ENCODE results near the gene CPS1.

CPS1 gene

DNA sequence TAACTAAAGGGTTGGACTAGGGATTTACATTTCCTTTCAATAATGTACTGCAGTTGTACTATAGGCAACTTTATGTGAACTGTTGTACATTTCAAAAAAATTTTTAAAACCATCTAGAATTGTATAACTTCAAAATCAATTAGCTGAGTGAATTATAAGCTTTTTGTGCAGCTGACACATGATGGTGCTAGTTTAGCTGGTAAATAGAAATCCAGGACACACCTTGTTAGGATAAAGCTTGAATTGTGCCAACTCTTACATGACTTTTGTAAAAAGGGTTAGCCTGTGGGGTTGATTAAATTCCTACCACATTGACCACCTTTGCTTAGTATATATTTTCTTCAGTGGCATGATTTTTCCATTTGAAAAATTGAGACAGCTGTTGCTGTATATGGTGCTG, 104.4 kb downstream of the CPS1 start:
- Mint-ChIP-seq H3K27me3 (no peaks in the 10 kb centered on the region), H3K36me3 (ENCODE audit: low read depth) (no peaks in the 10 kb centered on the region), H3K4me3 (no peak overlapping the region), H3K9me3 (peaks cover 8% of the 10 kb centered on the region), H3K4me1 (ENCODE audit: low read depth) (no peaks in the 10 kb centered on the region), H3K27ac (no peak overlapping the region)
- DNase-seq: no peak

- Mint-ChIP-seq H3K4me1 (ENCODE audit: low read depth) (no peaks in the 10 kb centered on the region), H3K4me3 (no peak overlapping the region), H3K27ac (no peak overlapping the region), H3K27me3 (no peaks in the 10 kb centered on the region), H3K36me3 (ENCODE audit: low read depth) (no peaks in the 10 kb centered on the region), H3K9me3 (peaks cover 8% of the 10 kb centered on the region)
- no peak for DNase-seq
These were observed 106.2 kb downstream of the CPS1 start for GRCh38 chr2:210662560-210662959.

GRCh38 chr2:210663631-210664089, 107.3 kb downstream of the CPS1 start:
- Mint-ChIP-seq H3K9me3 (peaks cover 8% of the 10 kb centered on the region), H3K27me3 (no peaks in the 10 kb centered on the region), H3K4me1 (ENCODE audit: low read depth) (no peaks in the 10 kb centered on the region), H3K4me3 (no peak overlapping the region), H3K27ac (no peak overlapping the region), H3K36me3 (ENCODE audit: low read depth) (no peaks in the 10 kb centered on the region)
- DNase-seq: no peak

- no peak overlapping the region for H3K27ac Mint-ChIP-seq
- no peaks in the 10 kb centered on the region for H3K27me3 Mint-ChIP-seq
- no peaks in the 10 kb centered on the region for H3K9me3 Mint-ChIP-seq
- H3K4me1 Mint-ChIP-seq (ENCODE audit: low read depth): no peaks in the 10 kb centered on the region
- DNase-seq: no peak
- no peaks in the 10 kb centered on the region for H3K36me3 Mint-ChIP-seq (ENCODE audit: low read depth)
- H3K4me3 Mint-ChIP-seq: no peak overlapping the region
These were observed 111.3 kb downstream of the CPS1 start for GRCh38 chr2:210667711-210668110.

- Mint-ChIP-seq H3K36me3 (ENCODE audit: low read depth) (no peaks in the 10 kb centered on the region), H3K9me3 (no peaks in the 10 kb centered on the region), H3K4me1 (ENCODE audit: low read depth) (no peaks in the 10 kb centered on the region), H3K4me3 (no peak overlapping the region), H3K27ac (no peak overlapping the region), H3K27me3 (no peaks in the 10 kb centered on the region)
- DNase-seq: no peak
These were observed 114.7 kb downstream of the CPS1 start for GRCh38 chr2:210671065-210671464.

DNA sequence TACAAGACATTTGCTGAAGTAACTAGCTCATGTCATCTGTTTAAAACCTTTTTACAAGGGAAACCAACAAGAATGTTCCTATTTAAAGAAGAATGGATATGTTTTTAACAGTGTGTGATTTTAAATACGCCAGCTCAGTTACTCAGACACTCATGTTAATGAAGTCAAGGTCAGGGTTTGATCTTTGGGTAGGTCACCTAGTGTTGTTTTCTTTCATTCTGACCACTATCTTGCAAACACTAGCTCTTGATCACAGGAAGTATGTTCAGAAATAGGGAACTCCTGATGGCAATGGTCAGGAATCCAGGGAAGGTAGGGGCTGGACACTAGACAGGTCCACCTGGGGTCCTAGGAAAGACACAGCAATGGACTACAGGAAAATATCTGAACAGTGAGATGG, 116.7 kb downstream of the CPS1 start:
- Mint-ChIP-seq H3K27ac (no peak overlapping the region), H3K9me3 (no peaks in the 10 kb centered on the region), H3K4me3 (no peak overlapping the region), H3K27me3 (no peaks in the 10 kb centered on the region), H3K4me1 (ENCODE audit: low read depth) (no peaks in the 10 kb centered on the region), H3K36me3 (ENCODE audit: low read depth) (no peaks in the 10 kb centered on the region)
- no peak for DNase-seq

- Mint-ChIP-seq H3K27me3 (no peaks in the 10 kb centered on the region), H3K27ac (no peak overlapping the region), H3K36me3 (ENCODE audit: low read depth) (no peaks in the 10 kb centered on the region), H3K4me3 (no peak overlapping the region), H3K4me1 (ENCODE audit: low read depth) (no peaks in the 10 kb centered on the region), H3K9me3 (no peaks in the 10 kb centered on the region)
- no peak for DNase-seq
These were observed 119.7 kb downstream of the CPS1 start for GRCh38 chr2:210676067-210676466.

GRCh38 chr2:210681491-210681890, 125.1 kb downstream of the CPS1 start:
- H3K36me3 Mint-ChIP-seq (ENCODE audit: low read depth): no peaks in the 10 kb centered on the region
- no peak for DNase-seq
- H3K27me3 Mint-ChIP-seq: no peaks in the 10 kb centered on the region
- no peaks in the 10 kb centered on the region for H3K9me3 Mint-ChIP-seq
- H3K4me1 Mint-ChIP-seq (ENCODE audit: low read depth): no peaks in the 10 kb centered on the region
- no peak overlapping the region for H3K4me3 Mint-ChIP-seq
- no peak overlapping the region for H3K27ac Mint-ChIP-seq

- no peak overlapping the region for H3K27ac Mint-ChIP-seq
- no peaks in the 10 kb centered on the region for H3K36me3 Mint-ChIP-seq (ENCODE audit: low read depth)
- no peaks in the 10 kb centered on the region for H3K4me1 Mint-ChIP-seq (ENCODE audit: low read depth)
- no peaks in the 10 kb centered on the region for H3K27me3 Mint-ChIP-seq
- no peak for DNase-seq
- H3K9me3 Mint-ChIP-seq: no peaks in the 10 kb centered on the region
- H3K4me3 Mint-ChIP-seq: no peak overlapping the region
These were observed 130.0 kb downstream of the CPS1 start for GRCh38 chr2:210686401-210686800.

DNA sequence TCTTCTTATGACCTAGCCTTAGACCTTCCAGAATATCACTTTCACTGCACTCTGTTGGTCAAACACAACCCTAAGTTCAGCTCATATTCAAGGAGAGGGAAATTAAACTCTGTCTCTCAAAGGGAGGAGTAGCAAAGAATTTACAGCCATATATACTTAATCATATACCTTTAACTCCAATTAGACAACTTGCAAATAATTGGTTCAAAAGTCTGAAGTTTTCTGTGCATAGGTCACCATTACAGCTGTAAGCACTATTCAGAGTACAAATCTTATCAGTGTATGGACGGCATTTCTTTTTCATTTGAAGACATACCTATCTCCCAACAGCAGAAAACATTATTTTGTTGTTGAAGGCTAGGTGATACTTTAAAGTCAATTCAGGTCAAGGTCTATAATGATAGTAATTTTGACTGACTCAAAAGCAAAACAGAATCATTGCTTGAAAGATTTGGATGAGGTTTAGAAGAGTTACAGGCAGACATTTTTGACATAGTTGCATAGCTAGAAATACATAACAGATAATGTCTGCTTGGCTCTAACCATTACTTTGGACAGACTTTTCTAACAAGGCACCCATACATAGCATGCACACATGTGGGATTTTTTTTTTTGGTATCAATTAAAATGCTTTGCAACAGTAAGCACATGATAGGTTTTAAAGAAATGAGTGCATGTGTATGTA, 131.5 kb downstream of the CPS1 start:
- H3K4me3 Mint-ChIP-seq: no peak overlapping the region
- no peaks in the 10 kb centered on the region for H3K27me3 Mint-ChIP-seq
- no peaks in the 10 kb centered on the region for H3K36me3 Mint-ChIP-seq (ENCODE audit: low read depth)
- no peaks in the 10 kb centered on the region for H3K4me1 Mint-ChIP-seq (ENCODE audit: low read depth)
- DNase-seq: no peak
- H3K27ac Mint-ChIP-seq: no peak overlapping the region
- no peaks in the 10 kb centered on the region for H3K9me3 Mint-ChIP-seq

GRCh38 chr2:210707900-210708299, 151.5 kb downstream of the CPS1 start:
- Mint-ChIP-seq H3K9me3 (no peaks in the 10 kb centered on the region), H3K27me3 (no peaks in the 10 kb centered on the region), H3K36me3 (ENCODE audit: low read depth) (no peaks in the 10 kb centered on the region), H3K4me1 (ENCODE audit: low read depth) (no peaks in the 10 kb centered on the region), H3K27ac (no peak overlapping the region), H3K4me3 (no peak overlapping the region)
- no peak for DNase-seq

DNA sequence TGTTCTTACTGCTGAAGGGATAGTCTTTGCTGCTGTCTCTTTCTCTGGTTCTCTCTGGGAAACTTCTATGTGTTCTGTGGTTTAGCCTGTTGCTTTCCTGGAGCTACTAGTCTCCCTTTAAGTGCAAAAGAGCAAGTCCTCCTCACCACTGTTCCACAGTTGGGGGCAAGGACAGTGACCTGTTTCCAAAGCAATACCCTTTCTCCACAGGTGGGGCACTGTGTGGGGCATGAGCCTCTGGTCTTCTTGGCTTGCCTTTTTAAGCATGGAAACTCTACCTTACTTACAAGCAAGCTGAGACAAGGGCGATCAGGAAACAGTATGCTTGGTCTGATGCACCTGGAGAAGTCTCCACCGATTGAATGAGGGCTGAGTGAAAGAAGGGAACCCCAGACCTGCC, 156.7 kb downstream of the CPS1 start:
- H3K36me3 Mint-ChIP-seq (ENCODE audit: low read depth): no peaks in the 10 kb centered on the region
- H3K4me3 Mint-ChIP-seq: no peak overlapping the region
- no peaks in the 10 kb centered on the region for H3K27me3 Mint-ChIP-seq
- H3K27ac Mint-ChIP-seq: no peak overlapping the region
- H3K9me3 Mint-ChIP-seq: no peaks in the 10 kb centered on the region
- no peaks in the 10 kb centered on the region for H3K4me1 Mint-ChIP-seq (ENCODE audit: low read depth)
- no peak for DNase-seq

DNA sequence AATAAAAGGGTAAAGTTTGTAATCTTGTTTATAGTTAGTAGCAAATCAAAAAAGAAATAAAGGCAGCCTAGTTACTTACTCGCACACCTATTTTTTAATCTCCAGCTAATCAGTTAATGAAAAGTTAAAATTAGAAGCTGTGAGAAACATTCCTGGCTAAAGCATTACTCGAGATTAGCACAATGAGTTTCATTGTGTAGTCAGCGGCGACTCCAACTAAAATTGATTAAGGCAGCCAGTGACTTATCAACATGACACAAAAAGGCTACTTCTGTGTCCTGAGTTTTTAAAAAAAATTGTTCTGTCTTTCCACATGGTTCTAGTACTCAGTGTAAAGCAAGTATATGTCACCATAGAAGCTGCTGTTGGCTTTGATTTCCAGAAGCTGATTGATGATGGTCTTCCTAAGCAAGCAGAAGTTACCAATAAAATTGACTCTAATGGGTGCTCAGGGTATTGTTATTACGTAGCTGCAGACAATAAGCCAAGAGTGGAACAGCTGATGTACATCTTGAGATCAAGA, 159.2 kb downstream of the CPS1 start:
- no peak for DNase-seq
- Mint-ChIP-seq H3K36me3 (ENCODE audit: low read depth) (no peaks in the 10 kb centered on the region), H3K27ac (no peak overlapping the region), H3K27me3 (no peaks in the 10 kb centered on the region), H3K4me3 (no peak overlapping the region), H3K4me1 (ENCODE audit: low read depth) (no peaks in the 10 kb centered on the region), H3K9me3 (no peaks in the 10 kb centered on the region)

DNA sequence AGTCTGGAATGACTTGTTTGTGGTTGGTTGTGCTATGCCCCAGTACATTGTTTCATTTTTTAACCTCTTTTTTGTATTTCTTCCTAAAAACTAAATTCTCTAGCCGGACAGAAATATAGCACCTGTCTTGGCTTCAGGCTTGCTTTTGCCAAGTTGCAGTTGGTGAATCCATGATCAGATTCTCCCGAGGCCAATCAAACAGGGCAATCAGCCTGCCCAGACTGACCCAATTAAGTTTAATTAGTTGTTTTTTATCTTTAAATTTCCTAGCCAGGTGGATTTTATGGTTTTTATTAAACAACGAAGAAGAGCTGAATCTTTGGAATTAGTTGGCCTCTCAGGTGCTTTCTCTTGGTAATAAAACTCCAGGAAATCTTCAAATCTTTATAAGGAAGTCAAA, 162.1 kb downstream of the CPS1 start:
- DNase-seq: no peak
- H3K27me3 Mint-ChIP-seq: no peaks in the 10 kb centered on the region
- H3K4me1 Mint-ChIP-seq (ENCODE audit: low read depth): no peaks in the 10 kb centered on the region
- H3K36me3 Mint-ChIP-seq (ENCODE audit: low read depth): no peaks in the 10 kb centered on the region
- no peak overlapping the region for H3K27ac Mint-ChIP-seq
- no peaks in the 10 kb centered on the region for H3K9me3 Mint-ChIP-seq
- no peak overlapping the region for H3K4me3 Mint-ChIP-seq

DNA sequence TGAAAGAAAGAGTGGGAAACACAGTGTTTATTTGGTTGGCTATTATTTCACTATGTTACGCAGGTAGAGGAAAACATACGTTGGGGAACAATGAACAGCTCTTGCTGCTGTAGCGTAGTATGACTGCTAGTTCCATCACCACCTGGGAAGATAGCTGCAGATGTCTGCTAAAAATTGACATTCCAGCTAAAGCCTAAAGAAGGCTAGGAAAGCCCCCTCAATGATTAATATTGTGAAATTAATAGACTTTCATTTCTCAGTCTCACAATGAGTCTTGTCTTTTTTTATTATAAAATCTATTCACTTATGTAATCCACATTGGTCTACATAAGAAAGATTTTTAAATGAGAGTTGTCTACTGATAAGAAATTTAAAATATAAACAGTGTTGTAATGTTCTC, 165.7 kb downstream of the CPS1 start:
- Mint-ChIP-seq H3K27me3 (no peaks in the 10 kb centered on the region), H3K27ac (no peak overlapping the region), H3K4me3 (no peak overlapping the region), H3K36me3 (ENCODE audit: low read depth) (no peaks in the 10 kb centered on the region), H3K4me1 (ENCODE audit: low read depth) (no peaks in the 10 kb centered on the region), H3K9me3 (no peaks in the 10 kb centered on the region)
- no peak for DNase-seq

GRCh38 chr2:210727549-210727948, 171.2 kb downstream of the CPS1 start:
- no peak for DNase-seq
- H3K9me3 Mint-ChIP-seq: no peaks in the 10 kb centered on the region
- H3K27me3 Mint-ChIP-seq: no peaks in the 10 kb centered on the region
- H3K4me1 Mint-ChIP-seq (ENCODE audit: low read depth): no peaks in the 10 kb centered on the region
- H3K4me3 Mint-ChIP-seq: no peak overlapping the region
- no peak overlapping the region for H3K27ac Mint-ChIP-seq
- no peaks in the 10 kb centered on the region for H3K36me3 Mint-ChIP-seq (ENCODE audit: low read depth)
